VCaP (cell line): Measurements from ENCODE around the gene CD63.

Experiments used
- H3K27ac ChIP-seq: fragments of 450-650 bp; 2 replicates; pipeline ENCODE4 v1.5.1; 2017
- CTCF ChIP-seq: fragments of 450-650 bp; conservative IDR thresholded peaks from 2 replicates; pipeline ENCODE4 v1.5.1; 2017; ENCODE audit warnings: mild to moderate bottlenecking, moderate library complexity

CD63 gene

DNA sequence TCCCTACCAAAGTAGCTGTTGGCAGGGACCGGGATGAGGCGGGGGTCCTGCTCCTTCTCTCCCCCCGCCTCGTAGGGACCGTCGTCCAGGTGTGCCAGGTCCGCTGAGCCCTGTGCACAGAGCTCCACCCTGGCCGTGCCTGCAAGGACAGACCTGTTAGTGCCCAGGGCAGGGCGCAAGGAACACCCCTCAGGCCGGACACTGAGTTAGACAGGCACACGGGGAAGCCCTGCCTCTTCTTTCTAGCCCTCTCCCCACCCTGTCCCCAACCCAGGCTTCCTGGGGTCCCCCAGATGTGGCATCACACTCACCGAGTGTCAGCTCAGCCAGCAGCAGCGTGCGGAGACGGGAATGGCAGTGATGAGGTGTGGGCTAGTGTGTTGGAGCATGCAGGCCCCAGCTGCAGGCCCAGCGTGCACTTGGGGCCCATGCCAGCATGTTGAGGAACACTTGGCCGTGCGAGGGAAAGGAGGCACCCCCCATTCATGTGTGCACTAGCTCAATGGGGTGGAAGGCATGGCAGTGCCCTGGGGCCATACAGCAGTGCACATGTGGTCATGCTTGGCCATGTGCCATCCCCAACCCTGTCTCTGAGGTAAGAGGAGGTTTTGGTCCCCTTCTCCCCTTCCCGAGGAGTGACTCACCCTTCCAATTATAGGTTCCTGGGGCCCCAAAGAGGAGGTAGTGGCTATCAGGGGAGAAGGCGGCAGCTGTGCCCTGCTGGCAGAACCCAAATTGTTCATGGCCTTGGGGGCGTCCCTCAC, 28.4 kb downstream of the CD63 start:
- H3K27ac ChIP-seq, result no peak overlapping the region
- no peak for TF ChIP-seq CTCF

DNA sequence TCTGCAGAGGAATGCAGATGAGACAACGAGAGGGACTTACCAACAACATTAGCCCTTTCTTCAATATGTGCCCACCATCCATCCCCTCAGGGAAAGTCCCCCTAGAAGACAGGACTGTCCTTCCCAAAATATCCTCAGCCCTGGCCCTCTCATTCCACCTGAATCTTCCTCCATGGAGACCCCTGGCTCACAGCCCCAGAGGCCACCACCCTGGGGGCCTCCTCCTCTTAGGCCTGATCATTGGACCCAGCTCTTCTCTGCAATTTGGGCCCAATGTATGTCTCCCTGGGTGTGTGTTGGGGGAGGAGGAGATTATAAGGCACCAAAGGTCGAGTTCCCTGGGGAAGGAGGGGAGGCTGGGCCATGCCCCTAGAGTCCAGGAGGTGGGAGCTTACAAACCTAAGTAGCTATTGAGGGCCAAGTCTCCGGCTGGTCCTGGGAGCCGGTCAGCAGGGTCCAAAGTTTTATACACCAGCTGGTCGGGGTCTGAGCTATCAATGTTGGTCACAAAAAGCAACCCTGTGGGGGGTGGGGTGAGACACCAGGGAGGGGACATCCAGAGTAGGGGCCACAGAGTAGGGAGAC, 29.2 kb downstream of the CD63 start:
- no peak for TF ChIP-seq CTCF
- H3K27ac ChIP-seq, result no peak overlapping the region

GRCh38 chr12:55698965-55699364, 29.8 kb downstream of the CD63 start:
- H3K27ac ChIP-seq, result no peak overlapping the region
- TF ChIP-seq CTCF, result no peak

GRCh38 chr12:55698241-55698955, 30.4 kb downstream of the CD63 start:
- no peak for TF ChIP-seq CTCF
- no peak overlapping the region for H3K27ac ChIP-seq

DNA sequence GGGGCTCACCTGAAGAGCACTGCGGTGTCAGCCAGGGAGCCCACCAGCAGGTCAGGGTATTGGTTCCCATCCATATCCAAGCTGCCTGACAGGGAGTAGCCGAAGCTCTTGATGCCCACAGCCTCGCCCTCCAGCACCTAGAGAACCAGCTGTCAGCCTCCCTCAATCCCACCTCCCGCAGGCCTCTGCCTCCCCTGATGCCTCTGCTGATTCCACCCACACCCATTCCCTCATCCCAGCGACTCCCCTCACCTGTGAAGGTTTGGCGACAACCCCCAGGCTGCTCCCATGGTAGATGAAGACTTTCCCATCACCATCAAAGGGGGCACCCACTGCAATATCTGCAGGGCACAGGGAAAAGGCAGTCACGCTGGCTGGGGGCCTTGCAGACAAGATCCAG, 31.1 kb downstream of the CD63 start:
- no peak overlapping the region for H3K27ac ChIP-seq
- no peak for TF ChIP-seq CTCF

GRCh38 chr12:55696796-55697462, 31.9 kb downstream of the CD63 start:
- no peak for TF ChIP-seq CTCF
- H3K27ac ChIP-seq, result no peak overlapping the region

DNA sequence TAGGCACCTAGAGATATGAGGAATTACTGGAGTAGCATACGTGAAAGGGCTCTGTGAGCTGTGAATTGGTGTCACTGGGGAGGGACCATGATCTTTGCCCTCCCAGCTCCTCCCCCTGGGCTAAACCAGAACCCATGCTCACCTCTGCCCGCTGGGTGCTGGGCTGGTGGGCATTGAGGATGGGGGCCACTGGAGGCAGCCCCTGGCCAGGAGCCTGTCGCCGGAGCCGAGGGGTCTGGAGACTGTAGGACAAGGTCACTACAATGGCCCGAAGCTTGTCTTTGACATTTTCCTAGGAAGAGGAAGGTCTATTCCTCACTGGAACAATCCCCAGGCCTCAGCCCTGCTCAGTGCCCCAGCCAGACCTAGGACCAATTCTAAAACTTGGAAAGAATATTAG, 32.7 kb downstream of the CD63 start:
- no peak for TF ChIP-seq CTCF
- H3K27ac ChIP-seq, result no peak overlapping the region
